NCI-H2107 (cell line): Measurements from ENCODE around the gene ITSN2.
"Not testable (repeated sequence)": the region's sequence is repeated elsewhere in the genome, so short reads cannot be mapped to it uniquely, and the experiment has no call there.

Experiments used
- DNase-seq: peaks from one replicate; lab custom pipeline; 2025; lab: John Stamatoyannopoulos, UW

Gene ITSN2

GRCh38 chr2:24363301-24363700, 3.0 kb upstream of the ITSN2 start:
- no peak for DNase-seq

GRCh38 chr2:24362253-24362652, 1.9 kb upstream of the ITSN2 start:
- DNase-seq, result no peak

GRCh38 chr2:24360963-24361330, 611 bp upstream of the ITSN2 start:
- DNase-seq, result no peak

GRCh38 chr2:24359129-24360049, 947 bp downstream of the ITSN2 start:
- peak; percentile 33 for DNase-seq

GRCh38 chr2:24357767-24358166, 2.6 kb downstream of the ITSN2 start:
- DNase-seq, result not testable (repeated sequence)

GRCh38 chr2:24357115-24357514, 3.2 kb downstream of the ITSN2 start:
- DNase-seq, result not testable (repeated sequence)

- DNase-seq, result no peak
These were observed 5.4 kb downstream of the ITSN2 start for GRCh38 chr2:24354957-24355356.

GRCh38 chr2:24354395-24354794, 5.9 kb downstream of the ITSN2 start:
- DNase-seq, result no peak

GRCh38 chr2:24353973-24354372, 6.4 kb downstream of the ITSN2 start:
- DNase-seq, result no peak

GRCh38 chr2:24353364-24353763, 7.0 kb downstream of the ITSN2 start:
- DNase-seq, result no peak

- no peak for DNase-seq
These were observed 7.7 kb downstream of the ITSN2 start for GRCh38 chr2:24352664-24353063.

- no peak for DNase-seq
These were observed 8.4 kb downstream of the ITSN2 start for GRCh38 chr2:24351981-24352380.

GRCh38 chr2:24351627-24351938, 8.8 kb downstream of the ITSN2 start:
- no peak for DNase-seq

GRCh38 chr2:24350826-24351626, 9.3 kb downstream of the ITSN2 start:
- no peak for DNase-seq

- no peak for DNase-seq
These were observed 11.2 kb downstream of the ITSN2 start for GRCh38 chr2:24349097-24349496.

- DNase-seq, result no peak
These were observed 14.4 kb downstream of the ITSN2 start for GRCh38 chr2:24345937-24346336.

GRCh38 chr2:24343225-24343882, 17.0 kb downstream of the ITSN2 start:
- DNase-seq, result no peak

- DNase-seq, result no peak
These were observed 18.0 kb downstream of the ITSN2 start for GRCh38 chr2:24342110-24342910.

GRCh38 chr2:24339856-24340262, 20.5 kb downstream of the ITSN2 start:
- no peak for DNase-seq

- DNase-seq, result not testable (repeated sequence)
These were observed 21.2 kb downstream of the ITSN2 start for GRCh38 chr2:24339098-24339497.

- no peak for DNase-seq
These were observed 22.4 kb downstream of the ITSN2 start for GRCh38 chr2:24337890-24338289.

- no peak for DNase-seq
These were observed 23.5 kb downstream of the ITSN2 start for GRCh38 chr2:24336811-24337210.
